Activated CD8-positive, alpha-beta T cell treated with anti-CD3 and anti-CD28 coated beads for 36 hours (primary cell): ENCODE results near the gene RFTN1. TPM values are rescaled to one million over a fixed set of nuclear protein-coding genes. Genes with fewer than 3 reads are reported as not detected.

ENCODE experiments used
- ATAC-seq: fragments of 200-7000 bp; cut with Tn5 transposase; one replicate; pipeline ENCODE4 v1.10.0; 2021; ENCODE audit warnings: mild to moderate bottlenecking, moderate library complexity
- CTCF ChIA-PET: fragments of 350-600 bp; sonication (Branson Sonifier 250); formaldehyde crosslinking; loops from one replicate; lab custom pipeline; 2021; ENCODE audit warnings: antibody characterized with exemption; lab: Charles Lee
- POLR2A ChIA-PET: fragments of 350-600 bp; sonication (Branson Sonifier 250); formaldehyde crosslinking; loops from one replicate; lab custom pipeline; 2021; ENCODE audit warnings: antibody characterized with exemption; lab: Charles Lee
- DNase-seq: peaks from one replicate; pipeline ENCODE4 v3.0.0-alpha.2; 2020
- H3K27ac Mint-ChIP-seq: one replicate; pipeline ENCODE4 v1.8.0; 2021; ENCODE audit warnings: mild to moderate bottlenecking, mixed read lengths
- H3K27me3 Mint-ChIP-seq: one replicate; pipeline ENCODE4 v1.8.0; 2021; ENCODE audit warnings: mixed read lengths
- H3K36me3 Mint-ChIP-seq: one replicate; pipeline ENCODE4 v1.8.0; 2021; ENCODE audit warnings: low read depth, mixed read lengths
- H3K4me1 Mint-ChIP-seq: one replicate; pipeline ENCODE4 v1.8.0; 2021; ENCODE audit warnings: low read depth, mixed read lengths
- H3K4me3 Mint-ChIP-seq: one replicate; pipeline ENCODE4 v1.8.0; 2021; ENCODE audit warnings: mild to moderate bottlenecking, moderate library complexity, mixed read lengths
- H3K9me3 Mint-ChIP-seq: one replicate; pipeline ENCODE4 v1.8.0; 2021; ENCODE audit warnings: mixed read lengths
- CTCF ChIP-seq: fragments of 200-600 bp; IDR thresholded peaks from one replicate; pipeline ENCODE4 v1.8.0; 2022; ENCODE audit warnings: antibody characterized with exemption, mild to moderate bottlenecking
- intact Hi-C: fragments of 100-400 bp; cut with micrococcal nuclease; formaldehyde crosslinking; loops from one replicate; pipeline ENCODE4 v1.10.0; 2022
- total RNA-seq, 2 experiments: library from RNA; stranded (reverse); gene quantifications; one replicate each; pipeline ENCODE4 v1.2.3, GENCODE V29; 2021

Gene RFTN1
- total RNA-seq, 2 experiments from 2014 or later: 113 to 125 TPM

GRCh38 chr3:16508591-16508995, 4.9 kb downstream of the RFTN1 start:
- H3K4me3 Mint-ChIP-seq: peak overlapping the region; percentile 38
- no peak for TF ChIP-seq CTCF
- peaks cover 69% of the 10 kb centered on the region for H3K36me3 Mint-ChIP-seq

GRCh38 chr3:16508243-16508578, 5.3 kb downstream of the RFTN1 start:
- ChIA-PET POLR2A (interaction anchor here (1.0 to 1.8 kb wide), 3 partner anchors 10 to 25 kb away, joined by 3 to 7 read pairs (median 4); no protein-coding TSS in a partner anchor), CTCF (interaction anchor here (1.0 kb wide), 1 partner anchor 12 kb away, joined by 3 read pairs; no protein-coding TSS in a partner anchor)
- H3K4me3 Mint-ChIP-seq: peak overlapping the region; percentile 38
- DNase-seq: no peak
- H3K9me3 Mint-ChIP-seq: no peaks in the 10 kb centered on the region
- ATAC-seq: no peak
- H3K27me3 Mint-ChIP-seq: no peaks in the 10 kb centered on the region
- peaks cover 73% of the 10 kb centered on the region for H3K36me3 Mint-ChIP-seq
- H3K27ac Mint-ChIP-seq: peak overlapping the region; percentile 81
- no peak for TF ChIP-seq CTCF
- intact Hi-C loops: no loop called here
- H3K4me1 Mint-ChIP-seq: peaks cover 71% of the 10 kb centered on the region

More at GRCh38 chr3:16508591-16508995, 4.9 kb downstream of the RFTN1 start:
- ChIA-PET CTCF (interaction anchor here (1.0 kb wide), 2 partner anchors 13 to 244 kb away, joined by 3 read pairs; partner anchors contain the start of genes DPH3 and OXNAD1), POLR2A (interaction anchor here (1.8 kb wide), 1 partner anchor 26 kb away, joined by 7 read pairs; no protein-coding TSS in a partner anchor)
- peak overlapping the region; percentile 81 for H3K27ac Mint-ChIP-seq
- peaks cover 67% of the 10 kb centered on the region for H3K4me1 Mint-ChIP-seq
- intact Hi-C loops: no loop called here
- peak; percentile 67 for DNase-seq
- no peaks in the 10 kb centered on the region for H3K9me3 Mint-ChIP-seq
- no peaks in the 10 kb centered on the region for H3K27me3 Mint-ChIP-seq
- ATAC-seq: no peak

- ATAC-seq (no peak), DNase-seq (no peak)
- ChIA-PET POLR2A (interaction anchor here (1.0 to 1.8 kb wide), 4 partner anchors 10 to 25 kb away, joined by 3 to 7 read pairs (median 4); no protein-coding TSS in a partner anchor), CTCF (interaction anchor here (0.6 to 1.3 kb wide), 3 partner anchors 10 to 12 kb away, joined by 3 read pairs; no protein-coding TSS in a partner anchor)
- peaks cover 73% of the 10 kb centered on the region for H3K36me3 Mint-ChIP-seq
- H3K27me3 Mint-ChIP-seq: no peaks in the 10 kb centered on the region
- peak overlapping the region; percentile 81 for H3K27ac Mint-ChIP-seq
- H3K4me3 Mint-ChIP-seq: peak overlapping the region; percentile 38
- peaks cover 76% of the 10 kb centered on the region for H3K4me1 Mint-ChIP-seq
- no peak for TF ChIP-seq CTCF
- H3K9me3 Mint-ChIP-seq: no peaks in the 10 kb centered on the region
- intact Hi-C loops: no loop called here
Measured at GRCh38 chr3:16507578-16508242, 5.8 kb downstream of the RFTN1 start.

- H3K27ac Mint-ChIP-seq: no peak overlapping the region
Measured at GRCh38 chr3:16506884-16507577, 6.5 kb downstream of the RFTN1 start.

More at GRCh38 chr3:16506884-16507577, 6.5 kb downstream of the RFTN1 start:
- ChIA-PET CTCF (interaction anchor here (1.3 kb wide), 1 partner anchor 11 kb away, joined by 3 read pairs; no protein-coding TSS in a partner anchor), POLR2A (interaction anchor here (0.7 to 2.3 kb wide), 4 partner anchors 17 to 39 kb away, joined by 3 to 5 read pairs (median 4); no protein-coding TSS in a partner anchor)
- intact Hi-C loops: no loop called here
- Mint-ChIP-seq H3K4me3 (no peak overlapping the region), H3K36me3 (peaks cover 70% of the 10 kb centered on the region), H3K9me3 (no peaks in the 10 kb centered on the region), H3K27me3 (no peaks in the 10 kb centered on the region), H3K4me1 (peaks cover 80% of the 10 kb centered on the region)
- DNase-seq (no peak), ATAC-seq (no peak)
- TF ChIP-seq CTCF: no peak
